GM19324 (cell line): ENCODE data around the gene EXOC2.
"Not testable (repeated sequence)": the region's sequence is repeated elsewhere in the genome, so short reads cannot be mapped to it uniquely, and the experiment has no call there.

Source experiments
- ATAC-seq: cut with Tn5 transposase; IDR thresholded peaks from one replicate; pipeline ENCODE4 v1.9.1; 2021; ENCODE audit warnings: mild to moderate bottlenecking, moderate library complexity; ENCODE audit not compliant: unreplicated experiment, low FRiP score

Gene EXOC2

GRCh38 chr6:683742-684440, 9.0 kb downstream of the EXOC2 start:
- no peak for ATAC-seq

DNA sequence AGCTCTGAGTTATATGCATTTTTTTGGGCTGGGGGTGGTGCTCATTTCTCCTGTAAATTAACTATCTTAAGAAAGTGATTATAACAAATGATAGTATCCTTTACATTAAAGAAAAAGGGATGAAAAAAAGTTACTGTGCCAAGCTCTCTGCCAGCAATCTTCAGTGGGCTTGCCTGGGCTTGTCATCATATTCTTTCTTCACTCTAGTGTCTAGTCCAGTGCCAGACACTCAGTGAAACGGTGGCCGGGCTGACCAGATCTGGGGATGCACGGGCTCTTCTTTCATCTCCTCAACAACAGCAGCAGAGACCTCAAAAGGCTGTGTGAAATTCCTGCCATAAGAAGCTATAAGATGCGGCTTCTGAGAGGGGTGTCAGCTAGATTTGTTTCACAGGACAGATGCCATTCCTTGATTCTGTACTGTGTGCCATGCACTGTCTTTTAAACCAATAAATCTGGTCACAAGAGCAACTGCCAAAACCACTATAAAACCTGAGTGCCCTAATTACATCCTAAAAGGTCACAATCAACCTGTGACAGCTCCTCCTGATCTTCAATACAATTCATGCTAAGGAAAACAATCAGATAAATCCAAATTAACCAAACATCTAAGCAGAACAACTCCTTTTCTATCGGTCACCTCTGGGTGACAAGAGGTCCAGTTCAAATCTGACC, 12.1 kb downstream of the EXOC2 start:
- ATAC-seq, result no peak

DNA sequence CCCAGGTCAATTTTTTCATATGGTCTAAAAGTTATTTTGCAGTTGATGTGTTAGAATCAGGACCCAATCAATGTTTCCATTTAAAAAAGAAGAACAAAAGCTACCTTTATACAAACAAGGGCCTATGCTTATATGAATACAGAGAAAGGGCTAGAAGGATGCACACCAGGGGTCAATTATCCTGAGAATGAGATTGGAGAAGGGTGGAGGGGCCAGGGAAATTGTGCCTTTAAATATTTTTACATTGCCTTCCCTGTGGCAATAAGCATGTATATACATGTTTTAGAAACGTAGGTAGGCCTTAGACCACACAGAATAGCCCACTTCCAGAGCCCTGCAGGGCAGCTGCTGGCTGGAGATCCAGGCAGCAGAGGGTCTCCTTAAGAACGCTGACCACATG, 12.7 kb downstream of the EXOC2 start:
- ATAC-seq, result no peak

- ATAC-seq, result no peak
Measured at GRCh38 chr6:679282-679681, 13.7 kb downstream of the EXOC2 start.

GRCh38 chr6:678520-678919, 14.4 kb downstream of the EXOC2 start:
- no peak for ATAC-seq

- ATAC-seq, result no peak
Measured at GRCh38 chr6:677919-678318, 15.0 kb downstream of the EXOC2 start.

GRCh38 chr6:674956-675355, 18.0 kb downstream of the EXOC2 start:
- ATAC-seq, result no peak

DNA sequence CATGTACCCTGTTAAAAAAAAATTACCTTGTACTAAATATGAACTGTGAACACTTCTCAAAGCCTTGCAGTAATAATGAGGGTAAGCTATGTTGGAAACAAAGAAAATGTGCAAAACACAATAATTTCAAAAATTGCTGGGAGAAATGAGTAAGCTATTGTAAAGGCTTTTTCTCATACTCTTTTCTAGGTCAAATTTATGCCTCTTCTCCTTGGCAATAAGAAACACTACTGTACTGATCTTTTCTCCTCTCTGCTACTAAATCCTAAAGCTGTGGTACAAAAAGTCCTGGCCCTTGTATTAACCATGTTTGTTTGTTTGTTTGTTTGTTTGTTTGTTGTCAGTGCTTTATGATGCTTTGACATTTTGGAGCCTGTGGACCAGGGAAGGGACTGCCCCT, 18.5 kb downstream of the EXOC2 start:
- ATAC-seq, result no peak

GRCh38 chr6:667253-667927, 25.5 kb downstream of the EXOC2 start:
- no peak for ATAC-seq

DNA sequence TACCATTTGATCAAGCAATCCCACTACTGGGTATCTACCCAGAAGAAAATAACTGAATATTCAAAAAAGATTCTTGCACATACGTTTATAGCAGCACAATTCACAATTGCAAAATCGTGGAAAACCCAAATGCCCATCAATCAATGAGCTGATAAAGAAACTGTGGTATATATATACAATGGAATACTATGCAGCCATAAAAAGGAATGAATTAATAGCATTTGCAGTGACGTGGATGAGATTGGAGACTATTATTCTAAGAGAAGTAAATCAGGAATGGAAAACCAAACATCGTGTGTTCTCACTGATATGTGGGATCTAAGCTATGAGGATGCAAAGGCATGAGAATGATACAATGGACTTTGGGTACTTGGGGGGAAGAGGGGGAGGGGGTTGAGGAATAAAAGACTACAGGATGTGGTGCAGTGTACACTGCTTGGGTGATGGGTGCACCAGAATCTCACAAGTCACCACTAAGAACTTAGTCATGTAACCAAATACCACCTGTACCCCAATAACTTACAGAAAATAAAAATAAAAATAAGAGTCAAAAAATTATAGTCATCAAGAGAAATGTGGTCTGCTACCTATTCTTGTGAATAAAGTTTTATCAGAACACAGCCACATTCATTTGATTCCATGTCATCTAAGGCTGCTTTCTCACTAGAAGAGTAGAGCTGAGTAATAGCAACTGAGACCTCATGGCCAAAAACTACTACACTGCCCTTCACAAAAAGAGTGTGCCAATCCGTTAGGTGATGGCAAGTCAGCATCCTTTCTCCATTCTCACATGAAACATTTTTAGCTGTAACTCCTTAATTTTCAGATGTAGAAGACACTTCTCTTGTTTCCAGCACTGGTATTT, 27.3 kb downstream of the EXOC2 start:
- ATAC-seq, result no peak

GRCh38 chr6:663788-664187, 29.2 kb downstream of the EXOC2 start:
- not testable (repeated sequence) for ATAC-seq

- ATAC-seq, result no peak
Measured at GRCh38 chr6:659716-660581, 33.0 kb downstream of the EXOC2 start.

GRCh38 chr6:658244-658643, 34.7 kb downstream of the EXOC2 start:
- no peak for ATAC-seq

- ATAC-seq, result no peak
Measured at GRCh38 chr6:657743-658142, 35.2 kb downstream of the EXOC2 start.

GRCh38 chr6:656460-657252, 36.3 kb downstream of the EXOC2 start, which contains the start of gene HUS1B:
Gene HUS1B, minus strand, starts transcription at chr6:657100. Its CDS starts 156 bp downstream, at chr6:656944.
- no peak for ATAC-seq

GRCh38 chr6:654136-654535, 38.8 kb downstream of the EXOC2 start:
- no peak for ATAC-seq

GRCh38 chr6:652865-653264, 40.1 kb downstream of the EXOC2 start:
- no peak for ATAC-seq

DNA sequence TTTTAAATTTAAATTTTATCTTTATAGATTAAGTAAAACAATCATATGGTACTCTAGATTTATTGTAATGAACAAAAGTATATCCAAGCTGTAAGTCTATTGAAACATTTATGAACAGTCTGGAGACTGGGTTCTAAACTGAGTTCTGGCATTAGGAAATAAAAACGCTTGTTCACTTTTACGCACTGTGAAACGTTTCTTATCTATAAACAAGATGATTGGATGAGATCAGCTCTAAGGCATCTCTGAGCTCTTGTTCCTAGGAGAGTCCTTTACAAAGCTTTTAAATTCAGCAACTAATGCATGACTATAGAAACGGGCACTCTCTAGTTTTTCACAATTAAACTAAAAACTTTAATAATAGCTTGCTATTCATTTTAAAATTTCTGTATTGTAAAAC, 42.8 kb downstream of the EXOC2 start:
- ATAC-seq, result no peak

DNA sequence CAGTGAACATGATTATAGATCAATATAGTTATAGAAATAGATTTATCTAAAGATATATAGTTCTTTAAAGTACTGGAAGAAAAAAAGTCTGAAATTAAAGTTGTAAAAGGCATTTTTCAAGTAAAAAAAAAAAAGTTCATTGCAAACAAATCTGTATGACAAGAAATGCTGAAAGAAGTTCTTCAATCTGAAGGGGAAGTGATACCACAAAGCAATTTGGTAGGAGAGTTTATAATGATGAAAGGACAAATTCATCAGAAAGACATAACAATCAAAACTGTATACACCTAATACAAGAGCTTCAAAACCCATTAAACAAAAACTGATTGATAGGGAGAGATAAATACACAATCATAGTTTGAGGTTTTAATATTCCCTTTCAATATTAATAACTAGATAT, 50.1 kb downstream of the EXOC2 start:
- ATAC-seq, result no peak
